ENCODE measurements around the gene FGF12.

DNA sequence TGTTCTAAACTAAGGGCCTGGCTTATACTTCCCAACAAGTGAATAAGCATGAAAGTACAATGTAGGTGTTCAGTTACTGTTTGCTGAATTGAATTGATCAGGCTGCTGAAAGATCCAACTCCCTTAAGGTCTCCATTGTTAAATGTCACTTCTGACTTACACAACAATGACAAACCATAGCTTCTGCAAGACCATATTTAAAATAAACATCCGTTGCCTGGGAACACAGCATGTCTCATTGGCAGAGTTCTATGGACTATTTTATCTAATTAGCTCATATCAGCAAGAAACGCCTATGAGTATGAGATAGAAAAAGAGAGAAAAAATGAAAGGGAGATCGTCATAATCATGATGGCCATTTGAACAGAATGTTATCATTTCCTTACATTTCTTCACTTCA, 605.4 kb downstream of the FGF12 start:
- TF ChIP-seq, protein P1, sequence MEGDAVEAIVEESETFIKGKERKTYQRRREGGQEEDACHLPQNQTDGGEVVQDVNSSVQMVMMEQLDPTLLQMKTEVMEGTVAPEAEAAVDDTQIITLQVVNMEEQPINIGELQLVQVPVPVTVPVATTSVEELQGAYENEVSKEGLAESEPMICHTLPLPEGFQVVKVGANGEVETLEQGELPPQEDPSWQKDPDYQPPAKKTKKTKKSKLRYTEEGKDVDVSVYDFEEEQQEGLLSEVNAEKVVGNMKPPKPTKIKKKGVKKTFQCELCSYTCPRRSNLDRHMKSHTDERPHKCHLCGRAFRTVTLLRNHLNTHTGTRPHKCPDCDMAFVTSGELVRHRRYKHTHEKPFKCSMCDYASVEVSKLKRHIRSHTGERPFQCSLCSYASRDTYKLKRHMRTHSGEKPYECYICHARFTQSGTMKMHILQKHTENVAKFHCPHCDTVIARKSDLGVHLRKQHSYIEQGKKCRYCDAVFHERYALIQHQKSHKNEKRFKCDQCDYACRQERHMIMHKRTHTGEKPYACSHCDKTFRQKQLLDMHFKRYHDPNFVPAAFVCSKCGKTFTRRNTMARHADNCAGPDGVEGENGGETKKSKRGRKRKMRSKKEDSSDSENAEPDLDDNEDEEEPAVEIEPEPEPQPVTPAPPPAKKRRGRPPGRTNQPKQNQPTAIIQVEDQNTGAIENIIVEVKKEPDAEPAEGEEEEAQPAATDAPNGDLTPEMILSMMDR (IDR thresholded peaks at IDR 0.05), result no peak
- TF ChIP-seq POLR2A (IDR thresholded peaks at IDR 0.05), result no peak
